Endothelial cell of umbilical vein (primary cell): ENCODE results near the gene IL36RN.

Source experiments
- CTCF ChIP-seq, 2 donors: IDR thresholded peaks; 1 replicate in 1 of 2; 2 replicates in 1 of 2; pipeline ENCODE4 v1.5.1; 2011; ENCODE audit warnings: low read length in 2 of 2, mild to moderate bottlenecking in 2 of 2, moderate library complexity in 2 of 2, control low read depth in 1 of 2, inconsistent platforms in 1 of 2, low read depth in 1 of 2; ENCODE audit not compliant: insufficient read depth in 1 of 2; ENCODE audit errors: extremely low read depth in 1 of 2
- EZH2 ChIP-seq: IDR thresholded peaks from 2 replicates; pipeline ENCODE4 v1.6.1; 2012; ENCODE audit warnings: borderline replicate concordance, low read depth, mild to moderate bottlenecking, moderate library complexity, low read length, inconsistent platforms; ENCODE audit not compliant: severe bottlenecking
- POLR2A ChIP-seq: IDR thresholded peaks from 2 replicates; pipeline ENCODE4 v1.6.1; 2012; ENCODE audit warnings: low read depth, mild to moderate bottlenecking, control low read depth, low read length
- POLR2AphosphoS5 ChIP-seq: IDR thresholded peaks from 2 replicates; pipeline ENCODE4 v1.6.1; 2012; ENCODE audit warnings: low read depth, mild to moderate bottlenecking, control low read depth, low read length, moderate library complexity; ENCODE audit not compliant: insufficient read depth
- TF ChIP-seq, protein P1 (sequence below): IDR thresholded peaks from 2 replicates; pipeline ENCODE4 v1.6.1; 2011; ENCODE audit not compliant: insufficient read depth, insufficient read length

DNA sequence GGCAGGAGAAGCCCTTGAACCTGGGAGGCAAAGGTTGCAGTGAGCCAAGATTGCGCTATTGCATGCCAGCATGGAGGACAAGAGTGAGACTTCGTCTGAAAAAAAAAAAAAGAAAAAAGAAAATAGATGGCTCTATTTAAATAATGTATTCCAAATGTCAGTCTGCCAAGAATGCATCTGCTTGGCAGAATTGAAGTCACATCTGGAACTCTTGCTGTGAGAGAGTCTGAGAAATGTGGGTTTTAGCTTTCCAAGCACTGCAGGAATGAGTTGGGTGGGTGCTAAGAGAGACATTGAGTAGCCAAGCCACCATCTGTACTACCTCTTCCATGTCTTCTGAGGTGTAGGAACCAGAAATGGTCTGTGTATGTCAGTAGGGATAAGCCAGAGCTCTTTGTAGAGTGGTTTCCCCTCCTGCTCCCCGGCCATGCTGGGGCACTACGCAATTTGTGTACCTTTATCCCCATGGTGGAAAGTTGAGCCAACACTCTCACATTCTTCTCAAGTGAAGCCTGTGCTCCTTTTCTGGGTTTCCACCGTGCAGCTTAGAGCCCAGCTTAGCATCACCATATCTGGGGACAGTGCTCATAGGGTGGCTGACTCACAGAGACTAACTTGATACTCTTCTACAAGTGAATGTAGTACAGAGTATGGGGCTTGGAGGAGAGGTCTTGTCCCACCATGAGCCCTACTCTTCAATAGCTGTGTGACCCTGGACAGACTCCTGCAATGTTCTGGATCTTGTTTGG lies 34.0 kb downstream of the IL36RN start:
- no peak for TF ChIP-seq CTCF (IDR thresholded peaks at IDR 0.05; ENCODE audit: extremely low read depth in 1 of 2, insufficient read depth in 1 of 2, low read depth in 1 of 2, low read length in 2 of 2)
- no peak for TF ChIP-seq POLR2A
- no peak for TF ChIP-seq POLR2AphosphoS5
- TF ChIP-seq, protein P1, sequence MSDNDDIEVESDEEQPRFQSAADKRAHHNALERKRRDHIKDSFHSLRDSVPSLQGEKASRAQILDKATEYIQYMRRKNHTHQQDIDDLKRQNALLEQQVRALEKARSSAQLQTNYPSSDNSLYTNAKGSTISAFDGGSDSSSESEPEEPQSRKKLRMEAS = no peak
- no peak for TF ChIP-seq EZH2
